Activated CD4-positive, alpha-beta T cell treated with anti-CD3 and anti-CD28 coated beads for 24 hours (primary cell): ENCODE results near the gene B3GNT4.
"Not testable (repeated sequence)": the region's sequence is repeated elsewhere in the genome, so short reads cannot be mapped to it uniquely, and the experiment has no call there.

ENCODE experiments used
- DNase-seq, 2 donors: peaks; one replicate each; pipeline ENCODE4 v3.0.0-alpha.2; 2020; ENCODE audit warnings: low read depth in 2 of 2

Gene B3GNT4

DNA sequence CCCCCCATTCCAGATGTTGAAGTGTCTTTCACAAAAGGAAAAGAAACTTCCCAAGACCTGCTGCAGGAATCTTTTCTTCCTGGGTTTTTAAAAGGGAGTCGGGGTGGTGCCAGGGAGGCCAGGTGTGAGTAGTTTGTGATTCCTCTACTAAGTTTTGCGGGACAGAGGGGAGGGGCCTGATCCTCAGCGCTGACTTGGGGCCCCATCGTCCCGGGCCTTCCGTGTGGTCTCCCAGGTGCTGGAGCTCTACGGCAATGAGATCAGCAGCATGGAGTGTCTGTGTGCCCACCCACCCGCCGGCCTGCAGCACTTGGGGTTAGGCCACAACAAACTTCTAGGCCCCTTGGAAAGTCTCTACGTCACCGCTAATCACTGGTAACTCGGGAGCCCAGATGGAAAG lies 16.0 kb upstream of the B3GNT4 start:
- no peak for DNase-seq

DNA sequence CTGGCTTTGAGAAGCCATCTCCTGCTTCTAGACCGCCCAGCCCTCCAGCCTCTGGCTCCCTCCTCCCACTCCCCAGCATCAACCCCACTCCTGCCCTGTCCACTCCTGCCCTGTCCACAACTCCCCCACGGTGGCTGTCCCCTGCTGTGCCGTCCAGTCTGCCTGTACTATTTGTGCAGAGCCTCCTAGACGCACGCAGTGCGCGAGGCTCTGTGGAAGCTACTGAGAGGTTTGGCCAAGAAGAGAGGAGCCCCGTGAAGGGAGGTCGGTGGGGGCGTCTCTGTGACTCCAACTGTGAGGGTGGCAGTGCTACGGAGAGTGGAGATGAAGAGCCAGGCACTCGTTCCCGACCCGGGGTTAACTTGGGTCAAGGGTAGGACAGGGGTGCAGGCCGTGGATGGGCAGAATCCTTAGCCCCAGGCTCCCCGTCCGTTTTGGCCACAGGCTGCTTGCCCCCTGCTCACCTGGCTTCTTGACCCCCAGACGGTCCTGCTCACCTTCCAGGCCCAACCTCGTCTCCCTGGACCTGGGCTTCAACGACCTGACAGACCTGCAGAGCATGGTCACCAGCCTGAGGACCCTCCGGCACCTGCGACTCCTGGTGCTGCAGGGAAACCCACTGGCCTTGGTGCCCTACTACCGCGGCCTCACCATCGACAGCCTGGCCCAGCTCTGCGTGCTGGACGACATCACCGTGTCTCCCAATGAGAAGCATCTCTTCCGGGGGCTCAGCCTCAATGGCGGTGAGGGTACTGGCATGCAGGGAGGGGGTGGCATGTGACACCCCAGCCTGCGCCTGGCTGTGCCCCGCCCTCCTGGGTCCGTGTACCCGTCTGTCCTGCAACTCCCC lies 13.7 kb upstream of the B3GNT4 start:
- DNase-seq: no peak

GRCh38 chr12:122190842-122191668 lies 12.5 kb upstream of the B3GNT4 start:
- peak; percentile 50 to 64 for DNase-seq

DNA sequence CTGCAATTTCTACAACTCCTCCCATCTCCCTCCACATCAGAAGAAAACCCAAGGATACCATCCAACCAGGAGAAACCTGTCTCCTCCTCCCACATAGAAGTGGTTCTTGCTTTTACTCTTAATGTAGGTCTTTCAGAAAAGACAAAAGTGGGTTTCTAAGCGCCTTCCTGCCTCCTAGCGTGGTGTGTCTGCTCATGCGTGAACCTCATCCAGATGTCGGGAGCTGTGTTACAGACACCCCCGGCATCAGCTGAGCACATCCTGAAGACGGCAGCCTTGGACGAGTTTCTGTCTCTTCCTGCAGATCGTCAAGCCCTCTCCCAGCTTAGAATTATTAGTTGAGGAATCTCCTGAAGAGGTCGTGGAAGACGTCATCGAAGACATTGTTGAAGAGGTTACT lies 11.1 kb upstream of the B3GNT4 start:
- DNase-seq: no peak

GRCh38 chr12:122194804-122195203 lies 8.7 kb upstream of the B3GNT4 start:
- DNase-seq: no peak

DNA sequence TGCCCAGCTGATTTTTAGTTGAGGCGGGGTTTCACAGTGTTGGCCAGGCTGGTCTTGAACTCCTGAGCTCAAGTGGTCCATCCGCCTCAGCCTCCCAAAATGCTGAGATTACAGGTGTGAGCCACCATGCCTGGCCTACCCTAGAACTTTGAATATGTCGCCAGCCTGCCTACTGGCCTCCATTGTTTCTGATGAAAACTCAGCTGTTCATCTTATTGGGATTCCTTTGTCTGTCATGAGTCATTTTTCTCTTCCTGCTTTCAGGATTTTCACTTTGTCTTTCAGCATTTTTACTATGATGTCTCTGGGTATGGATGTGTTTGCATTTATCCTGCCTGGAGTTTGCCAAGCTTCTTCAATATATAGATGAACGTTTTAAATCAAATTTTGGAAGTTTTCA lies 8.1 kb upstream of the B3GNT4 start:
- no peak for DNase-seq

DNA sequence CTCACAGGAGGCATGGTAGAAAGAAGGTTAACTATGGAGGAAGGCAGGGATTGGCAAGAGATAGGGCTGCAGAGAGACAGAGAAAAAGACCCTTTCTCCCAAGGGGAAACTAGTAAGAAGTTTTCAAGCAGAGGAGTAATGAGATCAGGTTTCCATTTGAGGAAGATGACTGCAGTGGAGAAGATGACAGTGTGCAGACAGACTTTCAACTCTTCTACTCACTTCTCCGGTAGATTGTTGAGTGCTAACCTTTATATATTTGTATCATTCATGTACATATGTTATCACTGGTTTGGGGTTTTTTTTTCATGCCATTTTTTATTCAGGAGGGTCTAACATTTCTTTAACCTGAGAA lies 5.9 kb upstream of the B3GNT4 start:
- DNase-seq: no peak

- DNase-seq: no peak
Measured at GRCh38 chr12:122199484-122200355, 3.8 kb upstream of the B3GNT4 start.

- no peak for DNase-seq
Measured at GRCh38 chr12:122200541-122201175, 2.9 kb upstream of the B3GNT4 start.

GRCh38 chr12:122201381-122201780 lies 2.1 kb upstream of the B3GNT4 start:
- DNase-seq: no peak

DNA sequence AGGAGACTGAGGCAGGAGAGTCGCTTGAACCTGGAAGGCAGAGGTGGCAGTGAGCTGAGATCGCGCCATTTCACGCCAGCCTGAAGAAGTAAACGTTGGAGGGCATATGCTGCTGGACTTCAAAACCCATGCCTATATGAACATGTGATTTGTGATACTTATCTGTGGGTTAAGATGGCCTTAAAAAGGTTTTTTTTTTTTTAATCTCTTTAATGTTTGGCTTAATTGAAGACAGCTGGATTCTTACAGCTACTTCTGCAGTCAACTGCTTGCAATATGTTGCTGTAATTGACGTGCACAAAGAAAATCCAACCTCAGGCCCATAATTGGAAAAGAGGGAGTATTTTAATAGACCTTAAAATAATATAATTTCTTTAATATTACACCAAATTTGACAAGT lies 1.5 kb upstream of the B3GNT4 start:
- DNase-seq: no peak

- not testable (repeated sequence) for DNase-seq
Measured at GRCh38 chr12:122202811-122203210, 698 bp upstream of the B3GNT4 start.

DNA sequence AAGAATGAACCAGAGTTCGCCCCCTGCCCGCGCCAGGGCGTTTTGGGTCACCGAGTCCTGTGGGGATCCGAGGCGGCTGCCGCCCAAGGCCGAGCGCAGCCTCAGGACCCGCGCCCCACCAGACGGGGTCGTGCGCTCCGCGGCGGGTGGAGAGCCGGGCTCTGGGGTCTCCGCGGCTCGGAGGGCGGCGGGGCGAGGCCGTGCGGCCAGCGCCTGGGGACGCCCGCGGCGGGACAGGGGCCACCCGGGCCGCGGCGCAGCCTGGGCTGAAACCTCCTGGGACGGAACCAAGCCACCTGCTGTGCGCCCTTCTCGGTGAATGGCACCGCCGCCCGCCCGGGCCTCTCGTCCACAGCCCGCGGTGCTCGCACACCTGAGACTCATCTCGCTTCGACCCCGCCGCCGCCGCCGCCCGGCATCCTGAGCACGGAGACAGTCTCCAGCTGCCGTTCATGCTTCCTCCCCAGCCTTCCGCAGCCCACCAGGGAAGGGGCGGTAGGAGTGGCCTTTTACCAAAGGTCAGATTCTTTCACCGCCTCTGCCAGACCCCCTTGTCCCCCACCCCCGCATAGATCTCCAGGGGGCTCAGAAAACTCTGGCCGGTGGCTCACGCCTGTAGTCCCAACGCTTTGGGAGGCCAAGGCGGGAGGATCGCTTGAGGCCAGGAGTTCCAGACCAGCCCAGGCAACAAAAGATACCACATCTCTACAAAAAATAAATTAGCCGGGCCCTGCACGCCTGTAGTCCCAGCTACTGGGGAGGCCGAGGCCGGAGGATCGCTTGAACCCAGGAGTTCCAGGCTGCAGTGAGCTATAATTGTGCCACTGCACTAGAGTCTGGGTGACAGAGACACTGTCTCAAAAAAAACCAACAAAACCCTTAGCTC lies 901 bp downstream of the B3GNT4 start:
- no peak for DNase-seq

- no peak for DNase-seq
Measured at GRCh38 chr12:122205053-122205925, 1.8 kb downstream of the B3GNT4 start.

- DNase-seq: no peak
Measured at GRCh38 chr12:122206111-122206881, 2.8 kb downstream of the B3GNT4 start.

- DNase-seq: no peak
Measured at GRCh38 chr12:122206976-122207375, 3.5 kb downstream of the B3GNT4 start.

GRCh38 chr12:122207391-122207790 lies 3.9 kb downstream of the B3GNT4 start:
- no peak for DNase-seq

GRCh38 chr12:122208073-122208820 lies 4.7 kb downstream of the B3GNT4 start:
- no peak for DNase-seq
